SK-MEL-5 (cell line): ENCODE data around the gene SPINK6. TPM values are rescaled to one million over a fixed set of nuclear protein-coding genes. Genes with fewer than 3 reads are reported as not detected.

Source experiments
- DNase-seq: peaks from one replicate; pipeline ENCODE4 v3.0.0-alpha.2; 2016; ENCODE audit warnings: low read depth, low spot score
- in situ Hi-C: cut with HindIII; loops from 2 replicates; pipeline ENCODE4 v1.10.0; 2016; ENCODE audit warnings: low sequenced_read_pairs, high pct_unique_total_duplicates, low pct_unique_long_range_greater_than_20kb
- small RNA-seq, 2 experiments: library from RNA; depleted of rRNA; stranded (forward); fragments of <200 nt; gene quantifications; one replicate each; pipeline ENCODE3, GENCODE V24; 2014
- total RNA-seq: library from RNA; depleted of rRNA; stranded (reverse); fragments of >200 nt; shearing (Covaris generic); gene quantifications from 2 replicates; pipeline ENCODE4 v1.2.3, GENCODE V29; 2014; rRNA removed

SPINK6 gene
- total RNA-seq, 1 experiment from 2014 or later: not detected

DNA sequence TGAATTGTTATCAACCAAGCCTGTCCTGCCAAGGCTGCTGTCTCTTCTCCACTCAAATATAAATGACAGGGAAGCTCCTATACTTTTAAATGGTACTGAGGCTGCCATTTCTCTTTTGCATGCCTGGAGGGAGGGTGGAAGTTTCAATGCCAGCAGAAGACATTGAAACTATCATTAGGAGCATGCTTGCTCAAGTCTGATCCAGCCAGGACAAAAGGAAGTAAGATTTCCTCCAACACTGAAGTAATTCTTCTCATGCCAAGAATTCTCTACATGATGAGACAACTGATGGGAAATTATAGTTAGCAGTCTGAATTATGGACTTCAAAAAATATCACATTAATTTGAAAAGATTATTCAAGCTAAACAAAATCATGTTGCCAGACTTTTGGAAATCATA lies 5.4 kb downstream of the SPINK6 start:
- in situ Hi-C loops: no loop called here
- DNase-seq: peak; percentile 9

DNA sequence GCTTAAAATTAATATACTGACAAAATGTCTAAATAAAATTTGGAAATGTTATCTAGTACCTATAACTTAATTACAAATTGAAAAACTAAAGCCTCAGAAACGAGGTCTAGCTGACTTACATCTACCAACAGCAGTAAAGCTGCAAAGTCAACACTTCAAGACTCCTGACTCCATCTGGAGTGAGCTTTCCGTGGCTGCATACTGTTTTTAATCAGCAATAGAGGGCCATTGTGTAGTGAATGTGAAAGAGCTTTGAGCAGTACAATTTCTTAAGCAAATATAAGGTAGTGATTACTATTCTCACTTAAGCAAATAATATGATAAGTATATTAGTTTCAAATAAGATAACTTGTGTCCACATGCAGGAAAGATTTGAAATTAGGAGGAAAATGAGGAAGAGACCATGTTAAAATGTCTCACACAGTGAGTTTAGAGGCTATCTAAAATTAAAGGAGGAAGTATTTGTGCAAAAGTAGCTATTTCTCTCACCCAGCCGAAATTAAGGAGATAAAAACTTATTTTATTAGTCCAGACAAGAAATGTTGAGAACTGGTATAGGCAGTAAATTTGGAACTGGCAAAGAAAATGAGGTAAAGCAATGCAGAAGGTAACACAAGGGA lies 6.4 kb downstream of the SPINK6 start:
- DNase-seq: peak; percentile 11
- in situ Hi-C loops: no loop called here

DNA sequence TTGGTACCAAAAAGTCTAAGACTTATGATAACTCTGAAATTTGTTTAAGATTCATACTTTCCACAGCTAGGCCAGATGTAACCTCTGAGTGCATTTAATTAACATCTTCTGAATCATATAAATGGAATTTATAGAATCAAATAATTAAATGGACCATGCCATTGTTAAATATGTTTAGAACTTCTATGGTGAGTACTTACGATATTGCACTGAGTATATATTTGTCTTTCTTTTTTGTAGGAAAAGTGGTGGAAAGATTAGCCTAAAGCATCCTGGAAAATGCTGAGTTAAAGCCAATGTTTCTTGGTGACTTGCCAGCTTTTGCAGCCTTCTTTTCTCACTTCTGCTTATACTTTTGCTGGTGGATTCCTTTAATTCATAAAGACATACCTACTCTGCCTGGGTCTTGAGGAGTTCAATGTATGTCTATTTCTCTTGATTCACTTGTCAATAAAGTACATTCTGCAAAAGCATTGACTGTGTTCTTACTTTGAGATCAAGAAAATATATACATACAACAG lies 11.9 kb downstream of the SPINK6 start:
- no peak for DNase-seq
- in situ Hi-C loops: no loop called here

DNA sequence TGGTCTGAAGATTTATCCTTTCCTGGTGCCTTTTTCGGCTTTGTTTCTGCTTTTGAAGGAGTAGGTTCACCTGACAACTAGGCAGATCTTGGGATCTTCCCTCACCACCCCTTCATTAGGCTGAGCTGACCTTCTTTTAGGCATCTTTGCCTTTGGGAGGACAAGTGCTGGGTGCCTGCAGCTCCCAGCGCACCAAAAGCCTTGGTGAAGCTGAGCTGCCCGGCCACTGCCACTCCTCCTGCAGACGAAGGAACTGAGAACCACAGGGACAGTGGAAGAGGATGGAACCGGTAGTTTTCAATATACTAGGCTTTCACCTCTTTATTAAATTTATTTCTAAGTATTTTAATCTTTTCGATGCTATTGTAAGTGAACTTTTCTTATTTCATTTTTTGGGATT lies 18.7 kb downstream of the SPINK6 start:
- DNase-seq: no peak
- in situ Hi-C loops: no loop called here

DNA sequence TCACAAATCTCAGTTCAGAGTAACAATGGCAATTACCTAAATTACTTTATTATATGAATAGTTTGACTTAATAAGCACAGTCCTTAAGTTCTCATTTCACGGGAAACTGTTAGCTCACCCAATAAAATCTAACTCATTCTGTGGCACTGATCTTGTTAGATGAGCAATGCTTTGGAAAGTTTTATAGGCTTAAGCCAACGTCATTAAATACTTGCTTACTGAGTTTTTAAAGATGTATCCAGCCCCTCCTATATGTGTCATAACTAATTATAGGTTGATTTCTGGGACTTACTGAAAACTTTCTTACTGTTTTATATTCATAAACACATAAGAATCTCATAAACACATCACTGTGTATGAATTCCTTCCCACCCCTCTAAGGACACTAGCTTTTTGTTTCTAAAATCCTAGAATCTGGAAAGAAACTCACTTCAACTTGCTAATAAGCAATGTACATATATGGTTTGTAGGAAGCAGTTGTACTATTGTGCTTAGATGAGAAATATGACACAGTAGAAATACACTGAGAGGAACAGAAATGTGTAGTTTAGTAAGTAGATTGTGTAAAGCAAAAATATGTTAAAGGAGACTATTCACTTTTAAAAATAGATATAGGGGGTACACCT lies 21.4 kb downstream of the SPINK6 start:
- in situ Hi-C loops: no loop called here
- no peak for DNase-seq

DNA sequence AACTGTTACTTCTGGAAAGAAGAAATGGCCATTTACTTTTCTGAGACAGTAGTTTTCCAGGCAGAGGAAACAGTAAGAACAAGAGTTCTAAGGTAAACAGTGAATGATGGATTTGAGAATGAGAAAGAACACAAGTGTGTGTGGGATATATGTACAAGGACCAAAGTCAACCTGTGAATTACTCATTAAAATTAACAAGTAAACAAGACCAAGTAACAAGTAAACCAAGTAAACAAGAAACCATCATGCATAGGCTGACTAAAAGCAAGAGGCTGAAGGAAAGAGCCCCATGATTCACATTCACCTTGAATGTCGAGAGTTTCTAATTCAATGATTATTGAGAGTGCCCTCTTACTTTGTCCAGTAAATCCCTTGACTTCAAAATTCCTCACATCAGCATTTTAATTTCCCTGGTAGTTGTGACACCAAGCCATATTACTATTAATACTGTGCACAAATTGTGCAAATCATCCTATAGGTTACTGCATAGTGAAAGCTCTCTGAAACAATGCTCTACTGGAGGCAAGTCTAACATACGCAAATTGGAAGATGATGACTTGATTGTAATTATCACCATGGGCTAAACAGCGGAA lies 25.6 kb downstream of the SPINK6 start:
- in situ Hi-C loops: no loop called here
- no peak for DNase-seq

DNA sequence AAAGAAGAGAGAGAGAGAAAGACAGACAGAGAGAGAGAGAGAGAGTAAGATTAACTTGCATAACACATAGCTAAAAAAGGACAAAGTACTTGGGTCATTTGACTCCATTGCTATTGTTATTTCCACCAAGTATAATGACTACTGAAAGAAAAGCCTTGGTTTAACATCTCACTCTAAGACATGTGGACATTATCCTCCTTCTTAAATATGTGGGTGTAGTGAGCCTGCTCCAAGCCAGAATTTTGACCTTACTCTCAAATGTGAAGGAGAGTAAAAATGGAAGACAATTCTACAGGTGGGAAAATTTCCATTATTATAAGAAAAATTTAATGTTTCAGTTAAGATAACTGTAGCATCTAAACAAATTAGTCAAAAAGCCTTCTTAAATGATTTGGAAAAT lies 27.0 kb downstream of the SPINK6 start:
- no peak for DNase-seq
- in situ Hi-C loops: no loop called here

DNA sequence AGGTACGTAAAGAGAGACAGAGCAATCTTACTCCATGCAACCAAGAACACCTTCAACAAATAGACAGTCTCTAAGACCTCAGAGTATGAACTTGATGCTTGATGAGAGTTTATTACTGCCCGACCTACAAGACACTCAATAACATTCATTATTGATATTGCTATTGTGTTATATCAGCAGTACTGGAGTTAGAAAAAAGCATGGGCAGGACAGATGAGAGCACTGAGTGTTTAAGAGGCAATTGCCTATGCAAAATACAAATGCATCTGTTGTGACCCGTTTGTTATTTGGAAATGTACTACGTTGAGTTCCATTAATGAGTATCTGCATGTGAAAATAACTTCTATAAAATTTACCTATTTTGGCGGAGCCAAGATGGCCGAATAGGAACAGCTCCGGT lies 27.4 kb downstream of the SPINK6 start:
- in situ Hi-C loops: no loop called here
- DNase-seq: no peak

DNA sequence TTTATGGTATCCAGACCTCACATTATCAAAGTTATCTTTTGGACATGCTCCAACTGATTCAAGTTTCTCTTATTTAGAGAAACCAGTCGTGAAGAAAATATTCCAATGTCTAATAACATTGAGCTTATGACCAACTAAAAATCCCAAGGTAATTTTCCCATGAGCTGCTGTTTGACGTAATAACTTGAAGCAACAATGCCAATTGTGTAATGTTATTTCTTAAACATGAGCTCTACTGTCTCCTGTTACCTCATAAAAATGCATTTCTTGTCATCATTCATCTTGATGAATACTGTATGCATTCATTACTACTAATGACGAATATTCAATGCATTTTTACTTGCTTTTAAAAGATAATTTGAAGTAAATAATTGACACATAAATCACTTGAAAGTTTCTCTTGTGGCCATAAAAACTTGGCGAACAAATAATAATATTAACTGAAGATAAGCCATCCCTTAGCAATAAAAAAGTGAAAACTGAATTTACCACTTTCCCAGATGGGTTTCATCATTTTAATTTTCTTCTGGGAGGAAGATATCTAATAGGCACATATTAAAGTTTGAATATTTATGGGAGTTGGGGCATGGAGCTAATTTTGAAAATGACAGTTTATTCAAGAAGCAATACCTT lies 35.1 kb downstream of the SPINK6 start:
- peak; percentile 59 for DNase-seq
- in situ Hi-C loops: no loop called here

DNA sequence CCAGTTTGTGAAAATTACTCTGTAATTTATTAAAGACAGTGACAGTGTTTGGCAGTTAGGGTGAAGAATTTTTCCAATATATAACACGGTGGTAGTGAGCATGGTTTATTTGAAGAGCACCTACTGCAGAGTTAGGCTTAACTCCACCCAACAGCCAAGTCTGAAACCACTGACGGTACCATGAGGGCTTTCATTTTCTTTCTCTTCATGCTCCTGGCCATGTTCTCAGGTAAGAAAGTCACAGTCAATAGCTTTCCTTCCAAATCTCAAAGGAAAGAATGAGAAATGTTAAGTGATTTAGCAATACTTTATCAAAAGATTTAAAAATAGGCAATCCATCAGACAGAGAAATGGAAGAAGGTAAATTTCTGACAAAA lies 35.6 kb downstream of the SPINK6 start, which contains the start of gene MARCOL:
TSS of gene MARCOL (plus strand) at position 108 of the 377 bp plus-strand sequence. CDS start at position 181, 73 bp downstream.
- in situ Hi-C loops: no loop called here
- DNase-seq: no peak

DNA sequence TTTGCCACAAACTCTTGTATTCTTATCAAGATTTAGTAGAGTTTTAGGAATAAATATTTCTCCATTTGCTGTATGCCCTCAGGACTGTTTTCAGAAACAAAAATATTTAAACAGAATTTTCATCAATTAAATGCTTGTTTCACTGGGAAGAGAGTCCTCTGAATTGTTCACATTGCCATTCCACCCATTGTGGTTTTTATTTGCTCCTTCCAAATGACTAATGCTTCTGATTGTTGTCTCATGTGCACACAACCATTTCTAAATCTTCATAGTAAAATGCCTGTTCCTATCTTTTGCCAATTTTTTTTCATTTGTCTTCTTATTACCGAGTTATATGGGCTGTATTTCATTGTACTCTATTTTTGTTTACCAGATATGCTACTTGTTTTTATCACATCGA lies 46.1 kb downstream of the SPINK6 start:
- no peak for DNase-seq
- in situ Hi-C loops: no loop called here

DNA sequence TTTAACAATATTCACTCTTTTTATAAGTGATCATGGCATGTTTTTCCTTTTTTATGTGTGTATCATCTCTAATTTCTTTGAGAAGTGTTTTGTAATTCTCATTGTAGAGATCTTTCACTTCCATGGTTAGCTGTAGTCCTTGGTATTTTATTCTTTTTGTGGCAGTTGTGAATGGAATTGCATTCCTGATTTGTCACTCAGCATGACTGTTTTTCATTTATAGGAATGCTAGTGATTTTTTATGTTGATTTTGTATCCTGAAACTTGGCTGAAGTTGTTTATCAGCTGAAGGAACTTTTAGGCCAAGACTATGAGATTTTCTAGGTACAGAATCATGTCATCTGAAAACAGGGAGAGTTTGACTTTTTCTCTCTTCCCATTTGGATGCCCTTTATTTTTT lies 52.6 kb downstream of the SPINK6 start:
- no peak for DNase-seq

DNA sequence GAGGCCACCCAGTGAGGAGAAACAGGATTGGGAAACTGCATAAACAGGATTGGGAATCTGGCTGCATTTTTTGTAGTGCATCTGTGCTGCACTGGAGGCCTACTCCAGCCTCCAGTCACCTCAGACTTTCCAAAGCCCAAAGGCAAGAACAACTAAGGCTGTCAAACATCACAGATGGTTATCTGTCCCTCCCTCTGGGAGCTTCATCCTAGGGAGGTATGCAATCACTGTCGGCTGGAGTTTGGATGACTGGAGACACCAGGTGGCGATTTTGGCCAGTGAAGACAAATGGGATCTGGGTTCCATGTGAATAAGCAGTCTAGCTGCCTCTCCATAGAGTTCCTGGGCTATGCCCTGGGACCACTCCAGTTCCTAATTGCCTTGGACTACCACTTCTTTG lies 56.4 kb downstream of the SPINK6 start:
- in situ Hi-C loops: no loop called here
- no peak for DNase-seq

More for the DNA sequence above, 52.6 kb downstream of the SPINK6 start:
- in situ Hi-C loops: no loop called here

DNA sequence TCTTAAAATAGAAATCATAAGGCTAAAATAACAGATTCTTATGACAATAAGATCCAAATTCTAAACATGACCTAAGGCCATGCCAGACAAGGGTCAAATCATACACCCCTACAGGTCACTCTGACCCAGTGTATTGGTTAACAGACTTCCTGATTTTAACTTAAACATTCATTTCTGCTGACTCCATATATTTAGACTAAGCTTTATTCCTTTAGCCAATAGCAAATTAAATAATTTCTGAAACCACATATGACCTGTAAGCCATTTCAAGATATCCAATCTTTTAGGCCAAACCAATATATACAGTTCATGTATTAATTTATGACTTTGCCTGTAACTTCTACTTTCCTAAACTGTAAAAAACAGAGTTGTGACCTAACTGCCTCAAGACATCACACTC lies 58.4 kb downstream of the SPINK6 start:
- DNase-seq: no peak
- in situ Hi-C loops: no loop called here

Small RNA genes lying within 50 kb of the gene (small RNA-seq; reads per million reads assigned to genes)
- 0 reads per million in 2 experiments for gene HMGN1P16

Other genes starting within 250 kb of the SPINK6 start
- 0.13 and 0.45 TPM in 2 replicates for gene SPINK5, start 139.1 kb upstream of the SPINK6 start, total RNA-seq
- gene SPINK14, start 34.5 kb upstream of the SPINK6 start, total RNA-seq: not detected in 2 replicates
- gene MARCOL, start 35.5 kb downstream of the SPINK6 start, total RNA-seq: 0.16 TPM in 1 of 2 replicates, not detected in the other
- 0.50 TPM in 1 of 2 replicates, not detected in the other for gene SPINK13, start 65.8 kb downstream of the SPINK6 start, total RNA-seq
- not detected in 2 replicates for gene SPINK7, start 109.4 kb downstream of the SPINK6 start, total RNA-seq
- gene SPINK9, start 132.5 kb downstream of the SPINK6 start, total RNA-seq: not detected in 2 replicates
- gene FBXO38, start 180.9 kb downstream of the SPINK6 start, total RNA-seq: 24.5 and 31.1 TPM in 2 replicates